22Rv1 (cell line): ENCODE measurements around the gene SFXN5.

Source experiments
- ZFX ChIP-seq: fragments of 450-650 bp; IDR thresholded peaks from 2 replicates; pipeline ENCODE4 v1.6.1; 2017; ENCODE audit warnings: antibody characterized with exemption, borderline replicate concordance
- TF ChIP-seq, protein P1 (sequence below): fragments of 450-650 bp; IDR thresholded peaks from 2 replicates; pipeline ENCODE4 v1.5.1; 2017; ENCODE audit warnings: mild to moderate bottlenecking

DNA sequence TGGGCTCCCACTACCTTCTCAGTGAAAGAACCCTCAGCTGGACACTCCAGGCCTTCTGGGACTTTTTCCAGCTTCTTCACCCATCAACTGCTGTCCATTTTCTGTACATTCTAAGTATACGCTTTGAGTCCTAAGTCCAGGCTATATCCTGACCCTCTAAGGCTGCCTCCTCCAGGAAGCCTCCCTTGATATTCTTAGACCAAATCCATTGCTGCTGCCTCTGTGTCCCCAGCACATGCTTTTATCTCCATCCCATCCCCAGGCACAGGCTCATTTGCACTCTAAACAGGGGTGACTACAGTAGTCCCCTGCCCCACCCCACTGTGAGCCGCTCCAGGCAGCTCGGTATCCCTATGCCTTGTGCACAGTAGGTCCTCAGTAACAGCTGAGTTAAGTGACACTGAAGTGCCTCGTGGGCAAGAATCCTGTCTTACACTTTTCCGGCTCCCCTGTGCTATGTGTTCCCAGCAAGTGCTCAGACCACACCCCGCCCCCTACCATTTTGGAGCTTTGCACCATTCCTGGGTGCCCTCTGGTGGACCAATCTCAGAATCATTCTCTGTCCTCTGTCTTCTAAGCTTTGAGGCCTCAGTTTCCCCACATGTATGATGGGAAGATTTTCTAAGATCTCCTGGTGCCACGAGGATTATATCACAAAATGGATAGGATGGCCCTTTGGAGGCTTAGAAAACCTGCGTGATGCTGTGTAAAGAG is 119.2 kb downstream of the SFXN5 start:
- TF ChIP-seq, protein P1, sequence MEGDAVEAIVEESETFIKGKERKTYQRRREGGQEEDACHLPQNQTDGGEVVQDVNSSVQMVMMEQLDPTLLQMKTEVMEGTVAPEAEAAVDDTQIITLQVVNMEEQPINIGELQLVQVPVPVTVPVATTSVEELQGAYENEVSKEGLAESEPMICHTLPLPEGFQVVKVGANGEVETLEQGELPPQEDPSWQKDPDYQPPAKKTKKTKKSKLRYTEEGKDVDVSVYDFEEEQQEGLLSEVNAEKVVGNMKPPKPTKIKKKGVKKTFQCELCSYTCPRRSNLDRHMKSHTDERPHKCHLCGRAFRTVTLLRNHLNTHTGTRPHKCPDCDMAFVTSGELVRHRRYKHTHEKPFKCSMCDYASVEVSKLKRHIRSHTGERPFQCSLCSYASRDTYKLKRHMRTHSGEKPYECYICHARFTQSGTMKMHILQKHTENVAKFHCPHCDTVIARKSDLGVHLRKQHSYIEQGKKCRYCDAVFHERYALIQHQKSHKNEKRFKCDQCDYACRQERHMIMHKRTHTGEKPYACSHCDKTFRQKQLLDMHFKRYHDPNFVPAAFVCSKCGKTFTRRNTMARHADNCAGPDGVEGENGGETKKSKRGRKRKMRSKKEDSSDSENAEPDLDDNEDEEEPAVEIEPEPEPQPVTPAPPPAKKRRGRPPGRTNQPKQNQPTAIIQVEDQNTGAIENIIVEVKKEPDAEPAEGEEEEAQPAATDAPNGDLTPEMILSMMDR = no peak
- TF ChIP-seq ZFX = no peak
